HG03342 (cell line): ENCODE results near the gene TMEM135.
"Not testable (repeated sequence)": the region's sequence is repeated elsewhere in the genome, so short reads cannot be mapped to it uniquely, and the experiment has no call there.

Experiments
- ATAC-seq: cut with Tn5 transposase; IDR thresholded peaks from one replicate; pipeline ENCODE4 v1.9.1; 2021; ENCODE audit warnings: mild to moderate bottlenecking, moderate library complexity; ENCODE audit not compliant: unreplicated experiment

TMEM135 gene

DNA sequence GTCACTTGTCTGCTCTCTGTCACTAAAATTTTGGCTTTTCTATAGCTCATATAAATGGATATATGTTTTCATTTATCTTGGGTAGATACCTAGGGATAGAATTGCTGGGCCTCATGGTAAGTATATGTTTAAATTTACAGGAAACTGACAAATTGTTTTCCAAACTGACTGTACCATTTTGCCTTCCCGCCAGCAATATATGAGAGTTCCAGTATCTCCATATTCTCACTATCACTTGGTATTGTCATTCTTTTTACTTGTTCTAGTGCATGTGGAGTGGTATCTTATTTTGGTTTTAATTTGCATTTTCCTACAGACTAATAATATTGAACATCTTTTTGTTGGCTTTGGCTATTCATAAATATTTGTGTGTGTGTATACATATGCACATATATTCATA lies 101.7 kb downstream of the TMEM135 start:
- ATAC-seq: no peak

DNA sequence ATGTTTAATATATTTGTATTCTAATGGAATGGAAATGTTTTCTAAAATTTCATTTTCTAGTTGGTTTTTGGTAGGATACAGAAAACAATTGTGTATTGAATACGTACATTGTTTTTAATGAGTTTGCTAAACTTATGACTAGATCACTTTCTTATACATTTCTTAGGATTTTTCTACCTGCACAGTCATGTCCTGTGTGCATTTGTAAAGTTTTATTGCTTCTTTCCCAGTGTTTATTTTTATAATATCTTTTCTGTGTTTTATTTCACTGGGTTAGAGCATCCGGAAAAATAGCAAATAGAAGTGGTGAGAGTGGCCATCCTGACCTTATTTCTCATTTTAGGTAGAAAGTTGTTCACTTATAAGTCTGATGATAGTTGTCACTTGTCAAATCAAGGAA lies 103.6 kb downstream of the TMEM135 start:
- no peak for ATAC-seq

DNA sequence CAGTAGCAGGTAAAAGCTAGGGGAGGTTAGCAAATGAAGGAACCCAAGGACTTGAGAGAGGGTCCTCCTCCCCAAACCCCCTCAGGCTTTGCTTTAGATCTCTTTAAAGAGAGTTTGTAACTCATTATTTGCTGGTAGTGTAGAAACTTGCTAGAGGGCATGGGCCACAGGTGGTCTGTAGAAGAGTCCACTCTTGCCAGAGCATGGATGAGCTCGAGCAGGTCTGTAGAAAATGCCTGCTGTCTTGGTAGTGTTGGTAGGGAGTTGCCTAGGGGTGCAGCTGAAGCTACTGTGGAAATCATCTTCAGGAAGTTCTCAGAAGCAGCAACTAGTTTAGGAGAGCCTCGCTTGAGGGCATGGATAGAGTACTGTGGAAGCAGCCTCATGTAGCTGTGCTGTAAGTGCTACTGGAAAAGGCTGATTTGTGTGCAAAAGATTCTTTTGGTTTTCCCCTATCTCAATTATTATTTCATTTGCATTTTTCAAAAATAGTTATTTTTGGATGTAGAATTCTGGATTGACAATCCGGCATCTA lies 104.3 kb downstream of the TMEM135 start:
- no peak for ATAC-seq

DNA sequence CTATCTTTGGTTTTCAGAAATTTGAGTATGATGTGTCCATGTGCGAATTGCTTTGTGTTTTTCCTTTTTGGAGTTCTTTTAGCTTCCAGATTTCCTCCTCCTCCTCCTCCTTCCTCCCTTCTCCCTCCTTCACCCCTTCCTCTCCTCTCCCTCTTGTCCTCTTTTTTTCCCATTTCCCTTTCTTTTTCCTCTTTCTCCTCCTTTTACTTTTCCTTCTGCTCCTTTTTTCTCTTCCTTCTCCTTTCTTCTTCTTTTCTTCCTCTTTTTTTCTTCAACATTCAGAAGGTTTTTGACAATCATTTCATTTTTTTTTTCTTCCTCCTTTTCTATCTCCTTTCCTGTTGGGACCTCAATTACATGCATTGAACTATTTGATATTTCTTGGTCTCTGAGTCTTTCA lies 104.9 kb downstream of the TMEM135 start:
- ATAC-seq: no peak

DNA sequence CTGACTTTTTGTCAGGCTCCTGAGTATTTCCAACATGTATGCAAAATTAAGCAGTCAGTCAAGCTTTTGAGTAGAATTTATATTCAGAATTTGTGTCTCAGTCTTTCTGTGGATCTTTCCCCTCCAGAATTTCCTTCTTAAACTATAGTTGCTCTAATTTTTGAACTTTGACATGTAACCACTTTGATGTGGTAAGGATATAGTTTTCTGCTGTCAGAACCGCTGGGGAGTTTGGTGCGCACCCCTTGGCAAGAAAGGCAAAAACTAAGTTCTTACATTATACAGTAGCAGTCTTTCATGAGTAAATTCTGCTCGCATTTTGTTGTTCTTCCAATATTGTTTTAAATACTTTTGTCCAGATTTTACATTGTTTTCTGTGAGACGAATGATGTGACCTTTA lies 105.9 kb downstream of the TMEM135 start:
- no peak for ATAC-seq

DNA sequence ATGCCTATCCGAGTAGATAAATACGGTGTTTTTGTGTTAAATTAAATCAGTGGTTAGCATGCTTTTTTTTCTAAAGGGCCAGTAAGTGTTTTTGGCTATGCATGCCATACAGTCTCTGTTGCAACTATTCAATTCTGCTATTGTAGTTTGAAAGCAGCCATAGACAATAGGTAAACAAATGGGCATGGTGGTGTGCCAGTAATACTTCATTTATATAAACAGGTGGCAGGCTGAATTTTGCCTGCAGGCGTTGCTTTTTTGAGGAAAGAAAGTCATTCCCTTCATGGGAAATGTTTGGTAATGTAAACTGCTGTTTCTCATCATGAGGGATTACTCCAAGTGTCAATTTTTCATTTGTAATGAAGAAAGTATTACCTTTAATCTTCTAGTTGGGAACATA lies 106.5 kb downstream of the TMEM135 start:
- ATAC-seq: no peak

DNA sequence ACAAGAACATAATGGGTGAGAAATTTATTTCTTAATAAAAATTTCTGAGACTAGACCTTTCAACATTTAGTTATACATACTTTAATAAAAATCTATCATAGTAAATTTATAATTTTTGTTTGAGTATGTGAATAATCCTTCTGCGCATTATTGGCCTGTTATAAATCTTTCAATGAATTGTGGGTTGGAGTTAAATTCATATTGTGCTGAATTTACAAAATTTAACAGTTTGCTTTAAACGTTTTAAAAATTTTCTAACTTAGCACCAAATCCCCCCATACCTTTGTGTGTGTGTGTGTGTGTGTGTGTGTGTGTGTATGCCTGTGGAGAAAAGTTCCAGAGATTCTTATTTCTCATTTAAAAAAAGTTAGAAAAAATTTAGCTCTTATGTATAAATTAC lies 111.0 kb downstream of the TMEM135 start:
- no peak for ATAC-seq

DNA sequence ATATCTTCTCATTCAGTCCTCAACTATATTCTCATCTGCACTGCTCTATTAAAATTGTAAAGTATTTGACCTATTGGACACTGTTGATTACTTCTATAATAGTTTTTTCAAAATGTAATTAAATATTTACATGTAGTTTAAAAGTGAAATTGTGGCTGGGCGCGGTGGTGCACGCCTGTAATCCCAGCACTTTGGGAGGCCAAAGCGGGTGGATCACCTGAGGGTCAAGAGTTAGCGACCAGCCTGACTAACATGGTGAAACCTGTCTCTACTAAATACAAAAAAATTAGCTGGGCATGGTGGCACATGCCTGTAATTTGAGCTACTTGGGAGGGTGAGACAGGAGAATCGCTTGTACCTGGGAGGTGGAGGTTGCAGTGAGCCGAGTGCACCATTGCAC lies 112.0 kb downstream of the TMEM135 start:
- ATAC-seq: not testable (repeated sequence)

DNA sequence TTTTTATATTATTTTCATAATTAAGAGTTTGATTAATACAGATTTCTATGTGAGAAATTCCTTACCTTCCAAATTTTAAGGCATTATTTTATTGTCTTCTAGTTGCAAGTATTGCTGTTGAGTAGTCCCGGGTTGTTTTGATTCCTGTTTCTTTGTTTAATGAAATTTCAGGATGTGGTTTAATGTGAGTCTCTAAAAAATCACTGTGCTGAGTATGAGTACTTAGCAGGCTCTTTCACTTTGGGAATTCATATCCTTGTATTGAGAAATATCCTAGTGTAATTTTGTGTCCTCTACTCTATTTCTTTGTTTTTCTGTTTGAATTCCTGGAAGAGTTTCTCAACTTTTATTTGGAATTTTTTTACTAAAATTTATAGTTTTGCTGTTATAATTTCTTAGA lies 113.2 kb downstream of the TMEM135 start:
- ATAC-seq: no peak

DNA sequence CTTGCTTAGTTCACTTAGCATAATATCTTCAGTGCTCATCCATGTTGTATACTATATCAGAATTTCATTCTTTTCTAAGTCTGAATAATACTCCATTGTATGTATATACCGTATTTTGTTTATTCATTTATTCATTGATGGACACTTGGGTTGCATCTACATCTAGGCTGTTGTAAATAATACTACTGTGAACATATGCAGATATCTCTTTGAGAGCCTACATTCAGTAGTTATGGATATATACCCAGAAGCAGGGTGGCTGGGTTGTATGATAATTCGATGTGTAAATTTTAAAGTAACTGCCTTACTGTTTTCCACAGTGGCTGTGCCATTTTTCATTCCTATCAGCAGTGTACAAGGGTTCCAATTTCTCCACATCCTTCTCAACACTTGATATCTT lies 116.5 kb downstream of the TMEM135 start:
- no peak for ATAC-seq

DNA sequence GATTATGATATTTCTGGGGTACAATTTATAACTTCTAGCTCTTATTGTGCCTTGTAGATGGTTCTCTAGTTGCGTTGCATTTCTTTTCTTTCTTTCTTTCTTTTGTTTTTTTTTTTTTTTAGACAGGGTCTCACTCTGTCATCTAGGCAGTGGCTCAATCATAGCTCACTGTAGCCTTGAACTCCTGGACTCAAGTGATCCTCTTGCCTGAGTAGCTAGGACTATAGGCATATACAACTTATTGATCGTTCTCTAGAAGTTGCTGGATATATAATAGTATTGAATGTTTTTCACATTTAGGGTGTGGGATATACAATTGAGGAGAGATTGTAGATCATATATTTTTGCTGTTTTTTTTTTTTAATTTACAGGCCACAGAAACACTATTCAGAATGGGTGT lies 119.2 kb downstream of the TMEM135 start:
- no peak for ATAC-seq

DNA sequence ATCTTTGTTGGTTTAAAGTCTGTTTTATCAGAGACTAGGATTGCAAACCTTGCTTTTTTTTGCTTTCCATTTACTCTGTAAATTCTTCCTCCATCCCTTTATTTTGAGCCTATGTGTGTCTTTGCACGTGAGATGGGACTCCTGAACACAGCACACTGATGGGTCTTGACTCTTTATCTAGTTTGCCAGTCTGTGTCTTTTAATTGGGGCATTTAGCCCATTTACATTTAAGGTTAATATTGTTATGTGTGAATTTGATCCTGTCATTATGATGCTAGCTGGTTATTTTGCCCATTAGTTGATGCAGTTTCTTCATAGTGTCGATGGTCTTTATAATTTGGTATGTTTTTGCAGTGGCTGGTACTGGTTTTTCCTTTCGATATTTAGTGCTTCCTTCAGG lies 131.3 kb downstream of the TMEM135 start:
- ATAC-seq: not testable (repeated sequence)

DNA sequence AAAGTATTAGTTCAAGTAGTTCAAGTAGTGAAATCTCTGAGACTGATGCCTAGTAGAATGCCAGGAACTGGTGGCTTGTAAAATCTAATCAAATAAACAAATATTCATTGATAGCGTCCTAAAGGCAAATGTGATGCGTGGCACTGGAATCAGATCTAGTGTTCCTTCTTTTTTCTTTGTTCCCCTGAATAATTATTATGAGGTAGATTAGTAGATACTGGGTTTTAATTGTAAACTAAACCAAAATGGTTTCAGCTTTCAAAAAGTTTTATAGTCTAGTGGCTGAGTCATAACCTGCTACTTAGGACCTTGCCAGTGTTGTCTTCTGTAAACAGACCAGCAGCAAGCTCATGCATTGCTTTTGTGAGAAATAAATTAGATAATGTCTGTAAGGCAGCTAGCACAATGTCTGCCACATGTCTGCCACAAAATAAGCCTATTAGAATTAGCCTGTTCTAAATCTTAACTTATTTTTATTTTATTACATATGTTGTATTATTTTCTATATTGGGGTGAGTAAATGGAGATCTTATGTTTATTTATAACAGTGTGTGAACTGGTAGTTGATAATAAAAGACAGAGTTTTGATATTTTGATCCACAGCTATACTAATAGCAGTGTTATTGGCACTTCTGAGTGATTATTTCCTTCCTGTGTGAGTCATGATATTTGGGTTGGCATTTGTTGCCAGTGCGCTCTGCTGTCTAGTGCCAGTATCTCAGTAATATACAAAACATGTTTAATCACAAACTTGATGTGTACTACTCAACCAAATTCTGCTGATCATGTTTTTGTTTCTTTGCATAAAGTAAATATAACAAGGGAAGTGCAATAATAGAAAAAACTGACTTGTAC lies 135.7 kb downstream of the TMEM135 start:
- no peak for ATAC-seq

DNA sequence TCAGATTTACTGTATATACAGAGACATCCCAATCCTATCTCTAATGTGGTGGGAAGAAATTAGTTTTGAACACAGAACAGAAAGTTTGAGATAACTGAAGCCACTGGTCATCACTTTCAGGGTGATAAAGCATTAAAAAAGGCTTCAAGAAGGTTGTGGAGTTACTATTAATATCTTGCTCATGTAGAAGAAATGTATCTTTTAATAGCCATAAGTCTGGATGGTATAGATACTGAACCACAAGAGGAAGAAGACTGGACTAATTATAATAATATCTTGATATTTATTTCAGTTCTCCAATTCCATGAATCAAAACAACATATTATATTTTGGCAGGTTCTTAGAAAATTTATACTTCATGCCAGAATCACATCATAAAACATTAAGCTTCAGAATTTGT lies 137.1 kb downstream of the TMEM135 start:
- no peak for ATAC-seq

DNA sequence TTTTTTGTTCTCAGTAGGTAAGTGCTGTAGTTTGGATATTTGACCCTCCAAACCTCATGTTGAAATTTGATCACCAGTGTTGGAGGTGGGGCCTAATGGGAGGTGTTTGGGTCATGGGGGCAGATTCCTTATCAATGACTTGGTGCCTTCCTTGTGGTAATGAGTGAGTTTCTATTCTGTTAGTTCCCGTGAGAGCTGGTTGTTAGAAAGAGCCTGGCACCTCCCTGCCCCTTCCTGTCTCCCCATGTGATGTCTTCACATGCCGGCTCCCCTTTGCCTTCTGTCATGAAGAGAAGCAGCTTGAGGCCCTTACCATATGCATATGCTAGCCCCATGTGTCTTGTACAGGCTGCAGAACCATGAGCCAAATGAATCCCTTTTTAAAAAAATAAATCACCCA lies 138.3 kb downstream of the TMEM135 start:
- no peak for ATAC-seq

DNA sequence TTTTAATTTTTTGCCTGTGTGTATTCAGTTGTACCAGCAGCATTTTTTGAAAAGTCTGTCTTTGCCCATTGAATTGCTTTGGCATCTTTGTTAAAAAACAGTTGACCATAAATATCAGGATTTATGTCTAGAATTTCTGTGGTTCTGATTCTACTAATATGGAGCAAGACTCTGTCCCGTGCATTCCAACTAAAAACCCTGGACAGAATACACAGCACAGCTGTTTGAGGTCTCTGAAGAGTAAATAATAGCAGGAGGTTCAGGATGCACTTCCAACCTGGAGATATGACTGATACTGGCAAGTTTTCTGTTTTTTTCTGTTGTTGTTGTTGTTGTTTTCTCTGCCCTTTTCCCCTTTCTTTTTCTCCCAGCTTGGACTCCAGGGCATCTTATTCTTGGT lies 141.9 kb downstream of the TMEM135 start:
- no peak for ATAC-seq

DNA sequence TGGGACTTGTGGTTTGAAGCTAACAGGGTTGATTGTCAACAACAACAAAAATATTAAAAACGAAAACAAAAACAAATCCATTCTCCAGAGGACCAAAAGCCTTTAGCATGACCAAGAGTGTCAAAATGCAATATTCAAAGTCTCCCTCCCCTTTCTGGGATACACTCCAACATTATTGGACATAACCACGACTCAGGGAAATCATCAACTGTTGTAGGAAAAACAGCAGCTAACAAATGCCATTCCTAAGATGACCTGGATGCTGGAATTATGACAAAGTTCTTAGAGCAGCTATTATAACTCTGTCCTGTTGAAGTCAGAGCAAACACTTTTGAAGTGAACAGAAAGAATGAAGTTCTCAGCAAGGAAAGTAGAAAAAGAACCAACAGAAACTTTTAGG lies 143.0 kb downstream of the TMEM135 start:
- ATAC-seq: no peak

DNA sequence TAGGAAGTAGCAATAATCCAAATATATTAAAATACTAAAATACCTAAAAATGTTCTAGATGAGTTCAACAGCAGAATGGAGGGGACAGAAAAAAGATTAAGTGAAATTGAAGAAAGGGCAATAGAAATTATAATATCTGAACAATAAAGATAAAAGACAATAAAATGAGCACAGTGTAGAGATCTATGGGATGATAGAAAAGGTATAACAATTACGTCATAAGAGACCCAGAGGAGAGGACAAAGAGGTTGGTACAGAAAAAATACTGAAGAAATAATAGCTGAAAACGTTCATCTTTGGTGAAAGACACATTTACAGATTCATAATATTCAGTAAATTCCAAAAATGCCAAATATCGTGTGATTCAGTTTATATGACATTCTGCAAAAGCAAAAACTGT lies 143.4 kb downstream of the TMEM135 start:
- ATAC-seq: no peak

DNA sequence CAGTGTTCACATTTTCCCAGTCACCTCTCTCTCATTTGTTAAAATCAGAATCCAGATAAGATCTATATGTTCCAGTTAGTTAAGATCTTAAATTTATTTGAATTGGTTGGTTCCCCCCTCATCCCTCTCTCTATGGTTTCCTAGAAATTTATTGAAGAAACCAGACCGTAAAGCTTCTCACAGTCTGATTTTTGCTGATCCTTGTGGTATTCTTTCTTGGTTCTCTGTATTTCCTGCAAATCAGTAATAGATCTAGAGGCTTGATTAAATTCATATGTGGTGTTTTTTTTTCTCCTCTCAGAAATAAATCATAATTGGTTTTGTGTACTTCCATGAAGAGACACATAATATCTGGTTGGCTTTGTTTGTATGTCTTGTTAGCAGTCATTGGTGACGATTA lies 147.5 kb downstream of the TMEM135 start:
- ATAC-seq: no peak

DNA sequence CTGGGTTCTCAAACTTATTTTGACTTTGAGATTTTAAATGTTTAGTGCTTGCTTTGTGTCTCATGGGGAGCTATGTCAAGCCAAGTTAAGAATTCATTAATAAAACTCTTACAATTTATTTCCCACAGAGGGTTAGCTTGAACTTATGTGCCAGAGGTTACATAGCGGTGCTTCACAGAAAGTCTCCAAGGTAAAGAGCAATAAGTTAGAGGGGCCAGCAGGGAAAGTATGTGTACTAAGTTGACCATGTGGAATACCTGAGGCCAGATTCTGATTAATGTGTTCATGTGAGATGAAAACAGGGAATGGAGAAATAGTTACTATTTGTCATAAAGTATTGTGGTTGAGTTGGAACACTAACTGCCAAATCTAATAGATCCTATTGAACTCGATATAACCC lies 149.3 kb downstream of the TMEM135 start:
- no peak for ATAC-seq

DNA sequence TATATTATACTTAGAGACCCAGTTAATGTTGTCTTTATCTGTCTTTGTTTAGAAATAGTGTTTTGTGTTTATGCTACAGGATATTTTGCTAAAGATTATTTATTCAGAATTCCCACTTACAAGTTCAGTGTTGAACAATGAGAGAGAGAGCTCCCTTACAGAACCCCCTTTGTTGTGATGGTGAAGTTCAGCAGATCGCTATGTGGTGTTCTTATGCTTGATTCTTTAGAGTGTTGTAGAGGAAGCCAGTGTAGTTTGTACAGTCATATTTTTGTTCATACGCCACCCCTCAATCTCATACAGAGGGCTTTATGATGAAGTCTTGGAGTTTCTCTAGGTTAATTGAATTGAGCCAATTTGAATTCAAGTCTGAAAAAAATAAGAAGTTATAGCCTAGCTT lies 150.2 kb downstream of the TMEM135 start:
- ATAC-seq: no peak

DNA sequence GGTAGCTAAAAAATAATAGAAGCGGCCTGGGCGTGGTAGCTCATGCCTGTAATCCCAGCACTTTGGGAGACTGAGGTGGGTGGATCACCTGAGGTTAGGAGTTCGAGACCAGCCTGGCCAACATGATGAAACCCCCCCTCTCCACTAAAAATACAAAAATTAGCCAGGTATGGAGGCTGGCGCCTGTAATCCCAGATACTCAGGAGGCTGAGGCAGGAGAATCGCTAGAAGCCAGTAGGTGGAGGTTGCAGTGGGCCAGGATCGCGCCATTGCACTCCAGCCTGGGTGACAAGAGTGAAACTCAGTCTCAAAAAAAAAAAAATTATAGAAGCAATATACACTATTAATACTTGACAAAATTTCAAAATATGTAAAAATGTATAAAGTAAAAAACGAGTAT lies 150.7 kb downstream of the TMEM135 start:
- not testable (repeated sequence) for ATAC-seq

DNA sequence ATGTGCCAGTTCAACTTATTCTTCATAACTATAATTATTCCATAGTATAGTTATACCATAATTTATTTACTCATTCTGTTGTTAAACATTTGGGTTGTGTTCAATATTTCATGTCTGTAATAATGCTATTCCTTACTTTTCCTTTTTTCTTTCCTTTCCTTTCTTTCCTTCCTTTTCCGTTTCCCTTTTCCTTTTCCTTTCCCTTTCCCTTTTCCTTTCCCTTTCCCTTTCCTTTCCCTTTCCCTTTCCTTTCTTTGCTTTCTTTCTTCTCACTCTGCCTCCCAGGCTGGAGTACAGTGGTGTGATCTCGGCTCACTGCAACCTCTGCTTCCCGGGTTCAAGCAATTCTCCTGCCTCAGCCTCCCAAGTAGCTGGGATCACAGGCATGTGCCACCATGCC lies 151.2 kb downstream of the TMEM135 start:
- ATAC-seq: not testable (repeated sequence)
